K562 (cell line): ENCODE results near the gene IQCN. TPM values are rescaled to one million over a fixed set of nuclear protein-coding genes. Genes with fewer than 3 reads are reported as not detected.

Source experiments
- BRF1 ChIP-seq: IDR thresholded peaks from 3 replicates; pipeline ENCODE4 v1.6.1; 2011; ENCODE audit warnings: borderline replicate concordance, mild to moderate bottlenecking; ENCODE audit not compliant: insufficient read length; ENCODE audit errors: extremely low read depth
- CAMTA2 ChIP-seq: fragments of 250-450 bp; sonication (Bioruptor Pico); conservative IDR thresholded peaks from 2 replicates; pipeline ENCODE4 v1.5.1; 2022
- CC2D1A ChIP-seq: fragments of 450-650 bp; IDR thresholded peaks from 2 replicates; pipeline ENCODE4 v1.6.1; 2017; ENCODE audit warnings: mild to moderate bottlenecking
- CGGBP1 ChIP-seq: fragments of 250-450 bp; sonication (Bioruptor Pico); IDR thresholded peaks from 2 replicates; pipeline ENCODE4 v1.9.0; 2021; ENCODE audit warnings: mild to moderate bottlenecking
- CREB3L1 ChIP-seq: fragments of 450-650 bp; IDR thresholded peaks from 2 replicates; pipeline ENCODE4 v1.6.1; 2014; ENCODE audit warnings: low read depth, mild to moderate bottlenecking, moderate library complexity, borderline replicate concordance
- DEAF1 ChIP-seq: fragments of 450-650 bp; formaldehyde crosslinking; IDR thresholded peaks from 2 replicates; pipeline ENCODE4 v1.4.0; 2020; ENCODE audit warnings: mild to moderate bottlenecking, moderate library complexity
- DNMT1 ChIP-seq: fragments of 450-650 bp; IDR thresholded peaks from 2 replicates; pipeline ENCODE4 v1.6.1; 2016; ENCODE audit warnings: antibody characterized with exemption, mild to moderate bottlenecking
- MTF1 ChIP-seq: fragments of 250-450 bp; sonication (Bioruptor Pico); IDR thresholded peaks from 2 replicates; pipeline ENCODE4 v1.9.0; 2021; ENCODE audit warnings: moderate library complexity, mild to moderate bottlenecking, inconsistent platforms, borderline replicate concordance
- NR2C2 ChIP-seq, 2 experiments: fragments of 200-800 bp in 1 of 2; sonication (Bioruptor generic) in 1 of 2; sonication (generic) in 1 of 2; formaldehyde crosslinking in 1 of 2; IDR thresholded peaks; 2 replicates each; pipeline versions ENCODE4 v1.6.1 to v1.8.0; 2016 to 2022; ENCODE audit warnings: mild to moderate bottlenecking in 1 of 2, missing compliant biosample characterization in 1 of 2, missing genetic modification characterization in 1 of 2, missing genetic modification reagents in 1 of 2
- NR2F6 ChIP-seq: fragments of 450-650 bp; formaldehyde crosslinking; IDR thresholded peaks from 2 replicates; pipeline ENCODE4 v1.4.0; 2020; ENCODE audit warnings: mild to moderate bottlenecking
- RB1 ChIP-seq: fragments of 450-650 bp; IDR thresholded peaks from 2 replicates; pipeline ENCODE4 v1.6.1; 2017; ENCODE audit warnings: low read depth, mild to moderate bottlenecking
- RBM25 ChIP-seq: fragments of 200-400 bp; formaldehyde crosslinking; IDR thresholded peaks from 2 replicates; pipeline ENCODE4 v1.6.1; 2018; ENCODE audit warnings: low read length, low read depth, moderate library complexity; ENCODE audit not compliant: severe bottlenecking
- SAFB ChIP-seq: fragments of 200-400 bp; formaldehyde crosslinking; IDR thresholded peaks from 2 replicates; pipeline ENCODE4 v1.6.1; 2017; ENCODE audit warnings: low read depth, low read length, borderline replicate concordance
- SRSF1 ChIP-seq: fragments of 200-400 bp; formaldehyde crosslinking; IDR thresholded peaks from 2 replicates; pipeline ENCODE4 v1.6.1; 2017; ENCODE audit warnings: mild to moderate bottlenecking, low read depth, low read length, moderate library complexity
- ZNF407 ChIP-seq: fragments of 450-650 bp; IDR thresholded peaks from 2 replicates; pipeline ENCODE4 v1.6.1; 2016; ENCODE audit warnings: low read depth
- ZSCAN29 ChIP-seq: fragments of 450-650 bp; IDR thresholded peaks from 2 replicates; pipeline ENCODE4 v1.6.1; 2017
- polyA plus RNA-seq, 8 experiments: library from polyadenylated mRNA; depleted of rRNA in 4 of 8; stranded (reverse) in 5 of 8; unstranded in 3 of 8; fragments of >200 nt; fragmentation: Nextera tagmentation in 2 of 8; fragmentation: Illumina TruSeq in 1 of 8; extraction: Ambion mirVana in 2 of 8; extraction: Trizol in 1 of 8; gene quantifications; 2 replicates each; pipeline versions ENCODE4 v1.2.1 to v1.2.3, GENCODE V29; 2011 to 2014; ENCODE audit warnings: inconsistent platforms in 1 of 8, missing spikeins in 1 of 8
- total RNA-seq, 7 experiments: library from RNA; depleted of rRNA in 6 of 7; stranded (reverse); fragments of >200 nt in 6 of 7; fragmentation: Illumina TruSeq in 2 of 7; extraction: Trizol in 2 of 7; gene quantifications; 2 replicates each; pipeline versions ENCODE4 v1.2.1 to v1.2.3, GENCODE V29; 2011 to 2021; ENCODE audit warnings: low replicate concordance in 1 of 7

The IQCN gene
- total and polyA plus RNA-seq, 9 of the 15 experiments (the other 6 are each of a cell fraction or from before 2014, with no cell fraction given): 0.01 to 0.07 (median 0.04) TPM; not detected in 3

- TF ChIP-seq NR2C2 (CRISPR knock-in tag; IDR thresholded peaks at IDR 0.05) (no peak), NR2C2 (tag; IDR thresholded peaks at IDR 0.05) (no peak), SAFB (no peak), CC2D1A (peak; percentile 76; the same call in 1 of the 2 replicates), ZSCAN29 (no peak), BRF1 (no peak), CREB3L1 (no peak), CAMTA2 (CRISPR knock-in tag) (no peak), RBM25 (peak; percentile 81), CGGBP1 (CRISPR knock-in tag) (no peak), NR2F6 (CRISPR knock-in tag) (no peak), RB1 (0 out of 2 replicates have a peak, but pooled peaks have one; percentile 18), ZNF407 (no peak), DEAF1 (CRISPR knock-in tag) (peak; percentile 46; the same call in 1 of the 2 replicates), SRSF1 (no peak), MTF1 (CRISPR knock-in tag) (no peak), DNMT1 (no peak)
Measured at GRCh38 chr19:18208098-18208951, 65.9 kb downstream of the IQCN start (continued).
